C1 segment of cervical spinal cord (tissue), 14 donors: ENCODE measurements around the gene ENO2.

Source experiments
- DNase-seq, 14 donors: peaks; one replicate each; lab custom pipeline; 2025; lab: John Stamatoyannopoulos, UW

ENO2 gene

GRCh38 chr12:6912164-6912935 is 2.0 kb upstream of the ENO2 start:
- no peak for DNase-seq

- DNase-seq = peak in 1 of 14 donors; percentile 47
Observed at GRCh38 chr12:6914947-6915788, 788 bp downstream of the ENO2 start.

DNA sequence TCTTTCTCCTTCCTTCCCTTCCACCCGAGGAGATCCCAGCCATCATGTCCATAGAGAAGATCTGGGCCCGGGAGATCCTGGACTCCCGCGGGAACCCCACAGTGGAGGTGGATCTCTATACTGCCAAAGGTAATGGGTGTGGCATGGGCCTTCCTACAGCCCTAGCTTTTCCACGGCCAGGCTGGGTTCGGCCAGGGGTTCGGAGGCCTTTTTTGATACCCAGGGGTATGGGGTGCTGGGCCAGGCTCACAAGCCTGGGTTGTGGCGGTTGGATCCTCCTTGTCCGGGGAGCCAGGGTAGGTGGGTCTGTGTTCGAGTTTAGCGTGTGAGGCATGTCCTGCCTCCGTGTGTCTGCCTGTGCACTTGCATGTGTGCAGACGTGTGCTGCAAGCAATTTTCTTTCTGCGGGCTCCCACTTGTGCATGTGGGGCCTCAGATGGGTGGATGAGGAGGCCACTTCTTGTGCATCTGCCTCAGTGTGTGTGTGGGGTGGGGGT is 1.5 kb downstream of the ENO2 start:
- DNase-seq = no peak

DNA sequence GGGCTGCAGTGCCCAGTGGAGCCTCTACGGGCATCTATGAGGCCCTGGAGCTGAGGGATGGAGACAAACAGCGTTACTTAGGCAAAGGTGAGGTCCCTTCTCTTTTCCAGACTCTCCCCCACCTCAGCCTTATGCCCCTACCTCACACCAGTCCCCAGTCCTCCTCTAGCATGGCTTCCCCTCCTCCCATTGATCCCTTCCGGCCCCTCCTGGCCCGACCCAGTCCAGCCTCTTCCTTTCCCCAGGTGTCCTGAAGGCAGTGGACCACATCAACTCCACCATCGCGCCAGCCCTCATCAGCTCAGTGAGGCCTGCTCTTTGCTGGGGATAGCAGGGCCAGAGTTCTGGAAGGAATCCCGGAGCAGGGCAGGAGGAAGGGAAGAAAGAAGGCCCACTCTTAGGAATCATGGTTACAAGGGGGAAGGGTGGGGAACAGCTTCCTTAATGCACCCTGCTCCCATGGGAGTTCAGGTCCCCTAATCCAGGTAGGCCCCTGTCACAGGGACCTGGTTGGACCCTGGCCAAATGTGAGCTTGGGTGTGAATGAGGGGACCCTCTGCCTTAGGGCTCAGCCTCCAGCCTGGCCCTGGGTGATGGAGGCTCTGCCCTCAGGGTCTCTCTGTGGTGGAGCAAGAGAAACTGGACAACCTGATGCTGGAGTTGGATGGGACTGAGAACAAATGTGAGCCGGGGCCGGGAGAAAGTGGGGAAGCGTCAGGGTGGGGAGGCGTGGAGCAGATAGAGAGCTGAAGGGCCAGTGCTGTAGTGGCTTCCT is 2.2 kb downstream of the ENO2 start:
- no peak for DNase-seq

- no peak for DNase-seq
Observed at GRCh38 chr12:6917491-6918231, 3.3 kb downstream of the ENO2 start.

GRCh38 chr12:6919588-6919987 is 5.2 kb downstream of the ENO2 start:
- no peak for DNase-seq

- DNase-seq = no peak
Observed at GRCh38 chr12:6921539-6921938, 7.2 kb downstream of the ENO2 start.

GRCh38 chr12:6921996-6922946 is 7.9 kb downstream of the ENO2 start:
- no peak for DNase-seq

DNA sequence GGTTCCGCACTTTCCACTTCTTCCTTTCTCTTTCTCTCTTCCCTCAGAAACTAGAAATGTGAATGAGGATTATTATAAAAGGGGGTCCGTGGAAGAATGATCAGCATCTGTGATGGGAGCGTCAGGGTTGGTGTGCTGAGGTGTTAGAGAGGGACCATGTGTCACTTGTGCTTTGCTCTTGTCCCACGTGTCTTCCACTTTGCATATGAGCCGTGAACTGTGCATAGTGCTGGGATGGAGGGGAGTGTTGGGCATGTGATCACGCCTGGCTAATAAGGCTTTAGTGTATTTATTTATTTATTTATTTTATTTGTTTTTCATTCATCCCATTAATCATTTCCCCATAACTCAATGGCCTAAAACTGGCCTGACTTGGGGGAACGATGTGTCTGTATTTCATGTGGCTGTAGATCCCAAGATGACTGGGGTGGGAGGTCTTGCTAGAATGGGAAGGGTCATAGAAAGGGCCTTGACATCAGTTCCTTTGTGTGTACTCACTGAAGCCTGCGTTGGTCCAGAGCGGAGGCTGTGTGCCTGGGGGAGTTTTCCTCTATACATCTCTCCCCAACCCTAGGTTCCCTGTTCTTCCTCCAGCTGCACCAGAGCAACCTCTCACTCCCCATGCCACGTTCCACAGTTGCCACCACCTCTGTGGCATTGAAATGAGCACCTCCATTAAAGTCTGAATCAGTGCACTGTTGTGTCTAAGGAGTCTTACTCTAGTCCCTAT is 8.8 kb downstream of the ENO2 start:
- DNase-seq = no peak

- peak in 1 of 14 donors; percentile 50 for DNase-seq
Observed at GRCh38 chr12:6923851-6924250, 9.5 kb downstream of the ENO2 start.

GRCh38 chr12:6925239-6925539 is 10.8 kb downstream of the ENO2 start:
- DNase-seq = peak in 5 of 14 donors; percentile 53 to 79 (median 71)

- DNase-seq = peak in 13 of 14 donors; percentile 39 to 92 (median 69)
Observed at GRCh38 chr12:6925540-6926279, 11.3 kb downstream of the ENO2 start.

DNA sequence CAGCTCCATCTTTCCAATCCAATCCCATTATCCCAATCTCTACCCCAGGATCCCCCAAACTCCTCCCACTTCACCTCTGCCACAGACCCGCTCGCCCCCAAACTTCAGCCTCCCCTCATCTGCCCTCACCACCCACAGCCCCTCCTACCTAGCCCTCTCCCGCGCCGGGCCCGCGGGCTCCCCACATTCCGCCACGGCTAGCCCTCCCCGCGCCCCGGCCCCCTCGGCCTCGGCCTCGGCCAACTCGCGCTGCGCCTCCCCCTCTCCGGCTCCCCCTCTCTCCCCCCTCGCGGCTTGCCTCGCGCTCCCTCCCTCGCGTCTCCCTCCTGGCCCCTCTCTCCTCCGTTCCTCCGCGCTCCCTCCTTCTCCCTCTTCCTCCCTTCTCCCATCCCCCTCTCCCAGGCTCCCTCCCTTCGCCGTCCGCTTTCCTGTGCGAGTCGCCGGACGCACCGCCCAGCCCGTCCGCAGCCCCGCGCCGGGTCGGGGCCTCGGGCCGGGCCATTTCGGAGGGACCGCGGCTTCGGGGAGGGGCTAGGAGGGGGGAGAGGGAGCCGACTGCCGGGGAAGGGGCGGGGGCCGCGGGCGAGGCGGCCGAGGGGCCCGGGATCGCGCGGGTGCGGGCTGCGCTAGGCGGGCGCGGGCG is 13.1 kb downstream of the ENO2 start, which contains the start of gene ATN1:
Gene ATN1, plus strand, starts transcription at position 581 of the 643 bp plus-strand sequence. CDS start 6,043 bp downstream, outside the sequence.
- peak in 12 of 14 donors; percentile 55 to 82 (median 75) for DNase-seq

DNA sequence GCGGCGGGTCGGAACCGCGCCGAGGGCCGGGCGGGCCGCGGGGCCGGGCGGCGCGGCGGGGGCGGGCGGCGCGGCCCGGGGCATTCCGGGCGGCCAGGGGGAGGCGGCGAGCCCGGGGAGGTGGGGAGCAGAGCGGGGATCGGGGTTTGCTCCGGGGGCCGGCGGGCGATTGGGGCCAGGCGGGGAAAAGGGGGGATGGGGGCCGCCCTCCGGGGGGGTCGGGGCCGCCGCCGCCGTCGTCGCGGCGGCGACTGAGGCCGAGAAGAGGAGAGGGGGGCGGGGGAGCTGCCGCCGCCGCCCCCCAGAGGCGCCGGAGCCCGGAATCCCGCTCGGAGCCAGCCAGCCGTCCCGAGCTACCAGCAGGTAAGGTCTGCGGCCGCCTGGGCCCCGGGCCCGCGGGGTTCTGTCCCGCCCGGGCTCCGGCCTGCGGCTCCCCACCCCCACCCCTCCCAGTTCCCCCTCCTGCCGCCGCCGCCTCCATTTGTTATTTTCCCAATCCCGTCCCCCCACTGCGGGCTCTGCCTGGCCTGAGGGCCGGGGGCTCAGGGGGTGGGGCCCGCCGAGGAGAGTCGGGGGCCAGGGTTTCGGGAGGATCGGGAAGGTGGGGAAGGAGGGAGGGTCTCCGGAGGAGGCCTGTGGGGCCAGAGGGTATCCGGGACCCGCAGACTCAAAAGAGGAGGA is 13.8 kb downstream of the ENO2 start:
- DNase-seq = peak in 6 of 14 donors; percentile 18 to 48 (median 36)

- peak in 1 of 14 donors; percentile 20 for DNase-seq
Observed at GRCh38 chr12:6928703-6929407, 14.5 kb downstream of the ENO2 start.
